ENCODE results near the gene OR7A10.

OR7A10 gene

GRCh38 chr19:14848822-14849221, at the start of gene OR7A10:
OR7A10 (minus strand) TSS chr19:14848922; CDS start chr19:14841877, 7,045 bp downstream.
- DNase-seq (ENCODE audit: low read depth) = no peak

- no peak for DNase-seq (ENCODE audit: low read depth)
These were observed 42.1 kb upstream of the OR7A10 start for GRCh38 chr19:14890643-14891379.

GRCh38 chr19:14889994-14890642, 41.4 kb upstream of the OR7A10 start:
- no peak for DNase-seq (ENCODE audit: low read depth)

DNA sequence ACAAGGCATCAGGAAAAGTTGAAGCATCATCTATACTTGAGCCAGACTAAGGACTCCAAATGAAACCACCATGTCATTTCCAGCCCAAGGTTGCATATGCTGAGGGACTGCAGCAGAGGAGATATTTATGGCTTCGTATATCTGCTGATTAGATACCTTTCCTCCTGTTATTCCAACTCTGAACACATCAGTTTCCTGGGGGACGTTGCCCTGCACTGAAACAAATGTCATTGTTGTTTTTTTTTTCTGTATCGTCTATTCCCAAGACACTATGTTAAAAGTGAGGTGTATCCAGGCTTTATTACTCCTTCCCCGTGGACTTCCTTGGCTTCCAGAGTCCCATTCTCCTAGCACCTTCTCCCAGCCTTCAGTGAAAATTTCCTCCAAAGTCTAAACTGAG, 37.3 kb upstream of the OR7A10 start, which contains the start of gene OR7A17:
Gene OR7A17 (minus strand): TSS at position 101 of the 400 bp plus-strand sequence. CDS start 4,777 bp downstream, outside the sequence.
- DNase-seq (ENCODE audit: low read depth) = no peak

- DNase-seq (ENCODE audit: low read depth) = no peak
These were observed 23.0 kb upstream of the OR7A10 start for GRCh38 chr19:14871619-14872230.

GRCh38 chr19:14868497-14868896, 19.8 kb upstream of the OR7A10 start:
- no peak for DNase-seq (ENCODE audit: low read depth)

GRCh38 chr19:14843578-14843977, 5.1 kb downstream of the OR7A10 start:
- no peak for DNase-seq (ENCODE audit: low read depth)

GRCh38 chr19:14843169-14843568, 5.6 kb downstream of the OR7A10 start:
- no peak for DNase-seq (ENCODE audit: low read depth)

- no peak for DNase-seq (ENCODE audit: low read depth)
These were observed 8.5 kb downstream of the OR7A10 start for GRCh38 chr19:14840206-14840605.

- DNase-seq (ENCODE audit: low read depth) = no peak
These were observed 11.3 kb downstream of the OR7A10 start for GRCh38 chr19:14837391-14837790.

DNA sequence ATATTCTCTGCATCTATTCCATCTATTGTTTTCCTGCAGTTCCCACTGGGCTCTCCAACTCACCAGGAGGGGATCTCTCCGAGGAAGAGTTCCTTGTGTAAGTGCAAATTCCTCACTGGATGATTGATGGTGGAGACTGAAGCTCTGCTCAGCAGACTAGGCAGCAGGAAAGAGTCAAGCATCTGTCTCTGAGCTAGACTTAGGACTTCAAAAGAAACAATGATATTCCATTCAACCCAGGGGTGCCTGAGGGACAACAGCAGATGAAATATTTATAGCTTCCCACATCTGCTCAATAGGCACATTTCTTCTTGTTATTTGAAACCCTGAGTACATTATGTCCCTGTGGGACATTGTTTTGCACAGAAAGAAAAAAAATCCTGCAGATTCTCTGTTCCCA, 13.7 kb downstream of the OR7A10 start, which contains the start of the genes OR7A5 and OR7C1:
Gene OR7A5 (minus strand): TSS at position 175 of the 400 bp plus-strand sequence. CDS start 6,944 bp downstream, outside the sequence.
Gene OR7C1 (minus strand): TSS at position 175 of the 400 bp plus-strand sequence. CDS start 35,049 bp downstream, outside the sequence.
- no peak for DNase-seq (ENCODE audit: low read depth)

DNA sequence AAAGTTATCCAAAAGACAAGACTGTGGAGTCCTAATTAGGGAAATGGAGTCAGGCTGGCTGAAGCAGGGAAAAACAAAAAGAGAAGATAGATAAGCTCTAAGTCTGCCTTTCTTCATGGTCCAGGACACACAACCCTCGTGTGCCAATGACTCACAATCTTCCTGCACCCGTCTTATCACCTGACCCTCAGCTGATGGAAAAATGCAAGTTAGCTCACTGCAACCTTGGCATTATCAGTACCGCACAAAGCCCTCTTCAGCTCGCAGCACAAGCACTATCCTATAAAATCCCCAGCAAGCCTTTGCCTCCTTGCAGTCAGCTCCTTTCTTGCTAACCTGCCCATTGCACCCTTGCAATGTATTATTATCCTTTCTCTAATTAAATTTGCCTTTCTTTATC, 18.0 kb downstream of the OR7A10 start:
- DNase-seq (ENCODE audit: low read depth) = no peak

DNA sequence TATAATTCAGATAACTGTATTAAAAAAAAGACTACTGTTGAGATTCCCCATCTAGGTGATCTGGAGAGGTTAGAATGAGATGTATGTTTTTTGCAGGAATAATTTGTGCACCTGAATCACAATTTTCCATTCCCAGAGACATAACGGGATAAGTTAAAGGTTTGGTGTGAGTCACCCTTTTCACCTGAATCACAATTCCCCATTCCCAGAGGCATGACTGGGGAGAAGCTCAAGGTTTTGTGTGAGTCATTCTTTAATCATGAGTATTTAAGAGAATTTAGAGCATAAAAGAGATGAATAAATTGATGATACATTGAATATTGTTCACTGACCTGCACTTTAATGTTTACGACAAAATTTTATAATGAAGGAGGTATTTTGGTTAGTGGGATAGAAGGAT, 22.7 kb downstream of the OR7A10 start:
- no peak for DNase-seq (ENCODE audit: low read depth)

DNA sequence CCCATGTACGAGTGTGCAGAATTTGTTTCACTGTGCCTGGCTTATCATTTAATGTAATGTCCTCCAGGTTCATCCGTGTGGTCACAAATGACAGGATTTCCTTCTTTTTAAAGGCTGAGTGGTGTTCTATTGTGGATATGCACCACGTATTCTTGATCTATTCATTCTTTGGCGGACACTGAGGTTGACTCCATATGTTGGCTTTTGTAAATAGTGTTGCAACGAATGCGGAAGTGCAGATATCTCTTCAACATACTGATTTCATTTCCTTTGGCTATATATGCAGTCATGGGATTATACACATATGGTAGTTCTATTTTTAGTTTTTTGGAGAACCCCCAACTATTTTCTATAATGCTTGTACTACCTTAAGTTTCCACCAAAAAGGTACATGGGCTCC, 26.8 kb downstream of the OR7A10 start:
- no peak for DNase-seq (ENCODE audit: low read depth)

- DNase-seq (ENCODE audit: low read depth) = no peak
These were observed 30.1 kb downstream of the OR7A10 start for GRCh38 chr19:14818588-14818987.

DNA sequence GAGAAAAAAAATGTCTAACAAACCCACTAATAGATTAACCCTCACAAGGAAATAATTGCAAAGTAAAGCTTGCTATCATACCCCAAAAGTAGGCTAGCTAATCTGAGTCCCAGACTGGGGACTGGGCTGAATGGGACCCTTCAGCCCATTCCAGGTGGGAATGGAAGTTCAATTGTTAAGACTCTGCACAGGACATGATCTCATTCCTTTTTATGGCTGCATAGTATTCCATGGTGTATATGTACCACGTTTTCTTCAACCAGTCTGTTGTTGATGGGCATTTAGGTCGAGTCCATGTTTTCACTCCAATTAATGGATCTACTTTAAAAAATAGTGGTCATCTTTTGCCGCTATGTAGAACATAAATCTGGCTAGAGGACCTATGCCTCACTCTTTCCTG, 31.7 kb downstream of the OR7A10 start:
- DNase-seq (ENCODE audit: low read depth) = no peak

- no peak for DNase-seq (ENCODE audit: low read depth)
These were observed 33.6 kb downstream of the OR7A10 start for GRCh38 chr19:14814982-14815652.

- DNase-seq (ENCODE audit: low read depth) = no peak
These were observed 39.3 kb downstream of the OR7A10 start for GRCh38 chr19:14809272-14810057.

DNA sequence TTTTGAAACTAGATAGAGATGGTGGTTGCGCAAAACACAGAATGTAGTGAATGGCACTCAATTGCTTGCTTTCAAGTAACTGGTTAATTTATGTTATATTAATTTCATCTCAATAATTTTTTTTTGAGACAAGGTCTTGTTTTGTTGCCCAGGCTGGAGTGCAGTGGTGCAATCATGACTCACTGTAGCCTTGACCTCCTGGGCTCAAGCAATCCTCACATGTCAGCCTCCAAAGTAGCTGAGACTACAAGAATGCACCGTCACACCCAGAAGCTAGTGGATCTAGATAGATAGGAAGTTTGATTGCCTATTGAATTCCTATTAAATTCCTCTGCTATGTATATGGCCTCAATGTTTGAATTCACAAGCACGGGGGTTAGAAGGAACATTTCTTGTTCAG, 44.0 kb downstream of the OR7A10 start:
- DNase-seq (ENCODE audit: low read depth) = no peak

DNA sequence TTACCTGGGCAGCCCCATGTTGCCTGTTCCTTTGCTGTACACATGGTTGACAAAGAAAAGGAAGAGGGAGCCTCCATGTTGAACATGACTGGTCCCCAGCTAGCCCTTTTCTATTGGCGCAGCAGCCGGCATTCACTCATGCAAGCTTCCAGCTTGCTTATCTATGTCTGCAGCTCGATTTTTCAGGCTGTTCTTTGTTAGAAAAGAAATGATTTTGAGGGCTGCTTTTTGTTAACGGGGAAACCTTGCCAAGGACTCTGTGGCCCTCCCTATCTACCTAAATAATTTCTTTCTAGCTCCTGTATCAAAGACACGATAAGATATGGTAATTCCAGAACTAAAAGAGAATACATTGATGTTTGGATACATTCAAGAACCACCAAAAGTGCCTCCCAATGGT, 50.0 kb downstream of the OR7A10 start:
- no peak for DNase-seq (ENCODE audit: low read depth)

GRCh38 chr19:14796021-14796420, 52.7 kb downstream of the OR7A10 start:
- DNase-seq (ENCODE audit: low read depth) = no peak
